SK-N-SH (cell line): ENCODE measurements around the gene PPIL4. TPM values are rescaled to one million over a fixed set of nuclear protein-coding genes. Genes with fewer than 3 reads are reported as not detected.

Experiments used
- CTCF ChIA-PET: fragments of 300-600, 350-600 bp; formaldehyde crosslinking; extraction: SDS; loops from one replicate; lab custom pipeline; 2021; lab: Yijun Ruan, JAX
- POLR2A ChIA-PET: fragments of 350-600 bp; sonication (Branson Sonifier 250); formaldehyde crosslinking; extraction: SDS; loops from one replicate; lab custom pipeline; 2020; ENCODE audit warnings: antibody characterized with exemption, inconsistent platforms; lab: Yijun Ruan, JAX
- DNase-seq: peaks from one replicate; pipeline ENCODE4 v3.0.0; 2012
- H2AFZ ChIP-seq: fragments of 200-600 bp; sonication (generic); 2 replicates; pipeline ENCODE4 v1.8.1; 2016; ENCODE audit warnings: antibody characterized with exemption, mild to moderate bottlenecking, low read depth
- H3F3A ChIP-seq: fragments of 200-600 bp; sonication (generic); replicated peaks from 2 replicates; pipeline ENCODE3; 2016; ENCODE audit warnings: antibody characterized with exemption, mild to moderate bottlenecking; ENCODE audit not compliant: insufficient read depth
- H3K27ac ChIP-seq, 2 experiments: fragments of 200-500 bp in 1 of 2; fragments of 200-600 bp in 1 of 2; sonication (Bioruptor generic) in 1 of 2; sonication (generic), shearing (Covaris generic) in 1 of 2; 2 replicates each; pipeline versions ENCODE4 v1.5.1 to v1.6.1; 2014 to 2016; ENCODE audit warnings: low read depth in 2 of 2, inconsistent platforms in 1 of 2, low read length in 1 of 2, mild to moderate bottlenecking in 1 of 2, mixed read lengths in 1 of 2
- H3K27me3 ChIP-seq: fragments of 200-600 bp; sonication (generic), shearing (Covaris generic); 2 replicates; pipeline ENCODE4 v1.6.1; 2016; ENCODE audit warnings: mixed run types; ENCODE audit not compliant: insufficient read depth
- H3K36me3 ChIP-seq, 2 experiments: fragments of 200-500 bp in 1 of 2; fragments of 200-600 bp in 1 of 2; sonication (Bioruptor generic) in 1 of 2; sonication (generic) in 1 of 2; replicated peaks in 1 of 2; 2 replicates each; pipeline versions ENCODE3 to v1.5.1; 2014 to 2016; ENCODE audit warnings: low read length in 1 of 2, mild to moderate bottlenecking in 1 of 2; ENCODE audit not compliant: insufficient read depth in 2 of 2, control insufficient read depth in 1 of 2
- H3K4me1 ChIP-seq, 2 experiments: fragments of 200-500 bp in 1 of 2; fragments of 200-600 bp in 1 of 2; sonication (Bioruptor generic) in 1 of 2; sonication (generic), shearing (Covaris generic) in 1 of 2; 2 replicates each; pipeline versions ENCODE4 v1.5.1 to v1.6.1; 2014 to 2016; ENCODE audit warnings: low read depth in 1 of 2, low read length in 1 of 2, mixed run types in 1 of 2; ENCODE audit not compliant: insufficient read depth in 2 of 2, control insufficient read depth in 1 of 2
- H3K4me2 ChIP-seq: fragments of 200-600 bp; sonication (generic), shearing (Covaris generic); 2 replicates; pipeline ENCODE4 v1.6.1; 2017; ENCODE audit warnings: mixed run types
- H3K4me3 ChIP-seq, 2 experiments: fragments of 200-500 bp in 1 of 2; fragments of 200-600 bp in 1 of 2; sonication (Bioruptor generic) in 1 of 2; sonication (generic), shearing (Covaris generic) in 1 of 2; 2 replicates each; pipeline versions ENCODE4 v1.5.1 to v1.8.1; 2014 to 2016; ENCODE audit warnings: low read depth in 2 of 2, inconsistent platforms in 1 of 2, low read length in 1 of 2, mild to moderate bottlenecking in 1 of 2, mixed read lengths in 1 of 2, moderate library complexity in 1 of 2
- H3K79me2 ChIP-seq: fragments of 200-600 bp; sonication (generic); 2 replicates; pipeline ENCODE4 v1.8.1; 2017; ENCODE audit warnings: mild to moderate bottlenecking; ENCODE audit not compliant: insufficient read depth
- H3K9ac ChIP-seq: fragments of 200-600 bp; sonication (generic); 2 replicates; pipeline ENCODE4 v1.6.1; 2017; ENCODE audit warnings: mixed run types
- H3K9me2 ChIP-seq: fragments of 200-600 bp; sonication (generic); 2 replicates; pipeline ENCODE4 v1.6.1; 2017; ENCODE audit warnings: mixed run types
- H3K9me3 ChIP-seq: fragments of 200-600 bp; sonication (generic); 2 replicates; pipeline ENCODE4 v1.6.1; 2017; ENCODE audit warnings: mixed run types, mild to moderate bottlenecking, moderate library complexity
- H4K20me1 ChIP-seq: fragments of 200-600 bp; sonication (generic); 2 replicates; pipeline ENCODE4 v1.6.1; 2017; ENCODE audit warnings: mild to moderate bottlenecking, mixed run types; ENCODE audit not compliant: insufficient read depth
- ELF1 ChIP-seq: IDR thresholded peaks from 2 replicates; pipeline ENCODE4 v1.4.0; 2012
- EP300 ChIP-seq, 2 experiments: IDR thresholded peaks; 2 replicates each; pipeline versions ENCODE4 v1.4.0 to v1.6.1; 2012; ENCODE audit warnings: borderline replicate concordance in 1 of 2, low read depth in 1 of 2, low read length in 1 of 2
- EZH2phosphoT487 ChIP-seq: fragments of 200-600 bp; sonication (generic); IDR thresholded peaks from 2 replicates; pipeline ENCODE4 v1.6.1; 2017; ENCODE audit warnings: low read depth, mixed run types, mild to moderate bottlenecking, antibody characterized with exemption, moderate library complexity, borderline replicate concordance
- FOXJ3 ChIP-seq: sonication (generic); formaldehyde crosslinking; IDR thresholded peaks from 2 replicates; pipeline ENCODE4 v1.5.1; 2020; ENCODE audit warnings: mild to moderate bottlenecking, missing genetic modification reagents
- GABPA ChIP-seq: IDR thresholded peaks from 2 replicates; pipeline ENCODE4 v1.4.0; 2012; ENCODE audit warnings: low read depth, mild to moderate bottlenecking
- MEF2A ChIP-seq: IDR thresholded peaks from 2 replicates; pipeline ENCODE4 v1.4.0; 2012; ENCODE audit warnings: low read depth, borderline replicate concordance
- NFIC ChIP-seq: IDR thresholded peaks from 2 replicates; pipeline ENCODE4 v1.4.0; 2012; ENCODE audit warnings: borderline replicate concordance
- NRF1 ChIP-seq: IDR thresholded peaks from 2 replicates; pipeline ENCODE4 v1.6.1; 2012; ENCODE audit warnings: low read depth, mild to moderate bottlenecking, low read length
- RCOR1 ChIP-seq: fragments of 150-350 bp; IDR thresholded peaks from 2 replicates; pipeline ENCODE4 v1.6.1; 2017; ENCODE audit warnings: antibody characterized with exemption, low read length
- RXRA ChIP-seq: IDR thresholded peaks from 2 replicates; pipeline ENCODE4 v1.4.0; 2012; ENCODE audit warnings: low read depth, mild to moderate bottlenecking, borderline replicate concordance
- SIN3A ChIP-seq: IDR thresholded peaks from 2 replicates; pipeline ENCODE4 v1.6.1; 2012; ENCODE audit warnings: low read depth, mild to moderate bottlenecking, low read length, moderate library complexity, borderline replicate concordance
- SMC3 ChIP-seq: IDR thresholded peaks from 2 replicates; pipeline ENCODE4 v1.6.1; 2012; ENCODE audit warnings: low read depth, low read length, improper control_type of control experiment
- WGBS: methylation state at CpG from one replicate; pipeline ENCODE4 v1.1.6; 2017; ENCODE audit warnings: low lambda C conversion rate; 5-methylcytosine and 5-hydroxymethylcytosine counted together
- polyA plus RNA-seq, 3 experiments: library from polyadenylated mRNA; depleted of rRNA; stranded (reverse); fragments of >200 nt; gene quantifications; 2 replicates each; pipeline ENCODE4 v1.2.3, GENCODE V29; 2012
- TF ChIP-seq, protein P1 (sequence below): IDR thresholded peaks from 2 replicates; pipeline ENCODE4 v1.6.1; 2012; ENCODE audit warnings: mild to moderate bottlenecking, low read depth, low read length, moderate library complexity
- TF ChIP-seq, protein P2 (sequence below): IDR thresholded peaks from 2 replicates; pipeline ENCODE4 v1.4.0; 2012; ENCODE audit warnings: low read depth, borderline replicate concordance

The PPIL4 gene
- polyA plus RNA-seq, 1 of the 3 experiments (the other 2 are of a cell fraction) = 3.3 TPM

GRCh38 chr6:149488815-149489214, 57.0 kb downstream of the PPIL4 start (continued):
- no peak for TF ChIP-seq SIN3A
- no peak for TF ChIP-seq RXRA
- no peak for TF ChIP-seq GABPA
- no peak for TF ChIP-seq EZH2phosphoT487
- TF ChIP-seq ELF1 = no peak
- TF ChIP-seq, protein P1, sequence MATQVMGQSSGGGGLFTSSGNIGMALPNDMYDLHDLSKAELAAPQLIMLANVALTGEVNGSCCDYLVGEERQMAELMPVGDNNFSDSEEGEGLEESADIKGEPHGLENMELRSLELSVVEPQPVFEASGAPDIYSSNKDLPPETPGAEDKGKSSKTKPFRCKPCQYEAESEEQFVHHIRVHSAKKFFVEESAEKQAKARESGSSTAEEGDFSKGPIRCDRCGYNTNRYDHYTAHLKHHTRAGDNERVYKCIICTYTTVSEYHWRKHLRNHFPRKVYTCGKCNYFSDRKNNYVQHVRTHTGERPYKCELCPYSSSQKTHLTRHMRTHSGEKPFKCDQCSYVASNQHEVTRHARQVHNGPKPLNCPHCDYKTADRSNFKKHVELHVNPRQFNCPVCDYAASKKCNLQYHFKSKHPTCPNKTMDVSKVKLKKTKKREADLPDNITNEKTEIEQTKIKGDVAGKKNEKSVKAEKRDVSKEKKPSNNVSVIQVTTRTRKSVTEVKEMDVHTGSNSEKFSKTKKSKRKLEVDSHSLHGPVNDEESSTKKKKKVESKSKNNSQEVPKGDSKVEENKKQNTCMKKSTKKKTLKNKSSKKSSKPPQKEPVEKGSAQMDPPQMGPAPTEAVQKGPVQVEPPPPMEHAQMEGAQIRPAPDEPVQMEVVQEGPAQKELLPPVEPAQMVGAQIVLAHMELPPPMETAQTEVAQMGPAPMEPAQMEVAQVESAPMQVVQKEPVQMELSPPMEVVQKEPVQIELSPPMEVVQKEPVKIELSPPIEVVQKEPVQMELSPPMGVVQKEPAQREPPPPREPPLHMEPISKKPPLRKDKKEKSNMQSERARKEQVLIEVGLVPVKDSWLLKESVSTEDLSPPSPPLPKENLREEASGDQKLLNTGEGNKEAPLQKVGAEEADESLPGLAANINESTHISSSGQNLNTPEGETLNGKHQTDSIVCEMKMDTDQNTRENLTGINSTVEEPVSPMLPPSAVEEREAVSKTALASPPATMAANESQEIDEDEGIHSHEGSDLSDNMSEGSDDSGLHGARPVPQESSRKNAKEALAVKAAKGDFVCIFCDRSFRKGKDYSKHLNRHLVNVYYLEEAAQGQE = no peak
- no peak for TF ChIP-seq NFIC

DNA sequence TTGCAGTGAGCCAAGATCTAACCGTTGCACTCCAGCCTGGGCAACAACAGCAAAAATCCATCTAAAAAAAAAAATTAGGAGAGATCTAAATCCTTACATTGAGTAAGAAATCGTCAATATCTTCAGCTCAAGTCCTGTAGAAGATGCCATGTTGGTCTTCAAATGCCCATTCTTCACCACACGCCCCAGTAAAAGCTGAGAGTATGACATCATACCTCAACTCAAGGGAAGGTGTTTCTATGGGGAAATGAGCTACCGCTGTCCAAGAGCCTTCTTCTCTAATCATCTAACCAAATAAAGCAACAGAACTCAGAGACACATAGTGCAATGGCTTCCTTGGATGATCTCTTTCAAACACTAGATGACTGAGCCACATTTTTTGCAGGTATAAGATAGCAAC, 58.5 kb downstream of the PPIL4 start:
- TF ChIP-seq SMC3 (no peak), FOXJ3 (CRISPR knock-in tag) (no peak), RCOR1 (no peak), MEF2A (no peak), EP300 (IDR thresholded peaks at IDR 0.05; ENCODE audit: borderline replicate concordance in 1 of 2, low read depth in 1 of 2, low read length in 1 of 2) (no peak), SIN3A (no peak), NRF1 (no peak)
- TF ChIP-seq, protein P2, sequence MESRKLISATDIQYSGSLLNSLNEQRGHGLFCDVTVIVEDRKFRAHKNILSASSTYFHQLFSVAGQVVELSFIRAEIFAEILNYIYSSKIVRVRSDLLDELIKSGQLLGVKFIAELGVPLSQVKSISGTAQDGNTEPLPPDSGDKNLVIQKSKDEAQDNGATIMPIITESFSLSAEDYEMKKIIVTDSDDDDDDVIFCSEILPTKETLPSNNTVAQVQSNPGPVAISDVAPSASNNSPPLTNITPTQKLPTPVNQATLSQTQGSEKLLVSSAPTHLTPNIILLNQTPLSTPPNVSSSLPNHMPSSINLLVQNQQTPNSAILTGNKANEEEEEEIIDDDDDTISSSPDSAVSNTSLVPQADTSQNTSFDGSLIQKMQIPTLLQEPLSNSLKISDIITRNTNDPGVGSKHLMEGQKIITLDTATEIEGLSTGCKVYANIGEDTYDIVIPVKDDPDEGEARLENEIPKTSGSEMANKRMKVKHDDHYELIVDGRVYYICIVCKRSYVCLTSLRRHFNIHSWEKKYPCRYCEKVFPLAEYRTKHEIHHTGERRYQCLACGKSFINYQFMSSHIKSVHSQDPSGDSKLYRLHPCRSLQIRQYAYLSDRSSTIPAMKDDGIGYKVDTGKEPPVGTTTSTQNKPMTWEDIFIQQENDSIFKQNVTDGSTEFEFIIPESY = no peak

More for the DNA sequence above, 58.5 kb downstream of the PPIL4 start:
- Histone ChIP-seq H3K4me1 (peaks cover 0 to 6% of the 10 kb centered on the region in 2 experiments; a peak in 1 of 4 replicates), H2AFZ (no peak overlapping the region), H3K9me2 (no peaks in the 10 kb centered on the region), H3K4me3 (no peak overlapping the region), H3K36me3 (no peaks in the 10 kb centered on the region), H3K27me3 (no peaks in the 10 kb centered on the region), H3K9ac (no peak overlapping the region), H3K9me3 (no peaks in the 10 kb centered on the region), H3K4me2 (no peak overlapping the region), H4K20me1 (no peaks in the 10 kb centered on the region), H3K27ac (no peak overlapping the region), H3F3A (no peaks in the 10 kb centered on the region), H3K79me2 (no peaks in the 10 kb centered on the region)
- ChIA-PET CTCF (no interaction called here), POLR2A (no interaction called here)
- DNase-seq = no peak
- WGBS = 79% methylated on average over 4 of the region's 4 CpGs
